GM23248 (cell line): ENCODE measurements around the gene FBN3.

Experiments used
- EZH2 ChIP-seq: fragments of 200-600 bp; sonication (generic); IDR thresholded peaks from 2 replicates; pipeline ENCODE4 v1.6.1; 2018; ENCODE audit warnings: antibody characterized with exemption, mild to moderate bottlenecking; ENCODE audit not compliant: insufficient read depth, poor library complexity, severe bottlenecking
- EZH2phosphoT487 ChIP-seq: fragments of 200-600 bp; sonication (generic); IDR thresholded peaks from 2 replicates; pipeline ENCODE4 v1.6.1; 2018; ENCODE audit warnings: antibody characterized with exemption, moderate library complexity, mild to moderate bottlenecking, low read depth; ENCODE audit not compliant: insufficient read depth

- no peak for TF ChIP-seq EZH2
- TF ChIP-seq EZH2phosphoT487, result no peak
Measured at GRCh38 chr19:8120636-8121480, 28.5 kb downstream of the FBN3 start.
